Measurements from ENCODE around the gene TLE2.

- no peak for TF ChIP-seq POLR2A (IDR thresholded peaks at IDR 0.05)
- no peak for TF ChIP-seq CTCF (IDR thresholded peaks at IDR 0.05)
These were observed 39.7 kb downstream of the TLE2 start for GRCh38 chr19:2989236-2989946.

All from testis (tissue), 2 donors.